ENCODE data around the gene SLC22A23.
A peak's percentile ranks its signal among the peaks of the same experiment; 100 is the strongest.

The SLC22A23 gene

GRCh38 chr6:3443221-3443515 is 13.7 kb downstream of the SLC22A23 start:
- ChIA-PET POLR2A (interaction anchor here (1.1 kb wide), 1 partner anchor 30 kb away, joined by 3 read pairs; no protein-coding TSS in a partner anchor), CTCF (interaction anchor here (1.2 to 3.5 kb wide), 6 partner anchors 11 to 289 kb away, joined by 3 to 16 read pairs (median 7); partner anchors contain the start of gene SLC22A23)
- H3K4me3 ChIP-seq (ENCODE audit: low read depth, low read length): no peak overlapping the region
- DNase-seq (ENCODE audit: low read depth, low spot score): no peak
- no peak for TF ChIP-seq CTCF (IDR thresholded peaks at IDR 0.05; ENCODE audit: insufficient read depth, low read length, missing control alignments)

GRCh38 chr6:3442431-3443220 is 14.2 kb downstream of the SLC22A23 start:
- CTCF ChIA-PET: interaction anchor here (1.2 to 3.5 kb wide), 7 partner anchors 11 to 290 kb away, joined by 3 to 16 read pairs (median 8); partner anchors contain the start of gene SLC22A23
- peak; percentile 21 for DNase-seq (ENCODE audit: low read depth, low spot score)
- H3K4me3 ChIP-seq (ENCODE audit: low read depth, low read length): no peak overlapping the region
- POLR2A ChIA-PET: interaction anchor here (0.7 to 1.1 kb wide), 2 partner anchors 9 to 31 kb away, joined by 3 read pairs; no protein-coding TSS in a partner anchor
- no peak for TF ChIP-seq CTCF (IDR thresholded peaks at IDR 0.05; ENCODE audit: insufficient read depth, low read length, missing control alignments)

GRCh38 chr6:3440911-3441310 is 15.9 kb downstream of the SLC22A23 start:
- no peak for TF ChIP-seq CTCF (IDR thresholded peaks at IDR 0.05; ENCODE audit: insufficient read depth, low read length, missing control alignments)
- no peak overlapping the region for H3K4me3 ChIP-seq (ENCODE audit: low read depth, low read length)
- no peak for DNase-seq (ENCODE audit: low read depth, low spot score)
- ChIA-PET CTCF (interaction anchor here (1.2 to 3.5 kb wide), 4 partner anchors 13 to 29 kb away, joined by 3 to 13 read pairs (median 6); no protein-coding TSS in a partner anchor), POLR2A (no interaction called here)

GRCh38 chr6:3439961-3440360 is 16.9 kb downstream of the SLC22A23 start:
- ChIA-PET POLR2A (no interaction called here), CTCF (interaction anchor here (1.0 to 3.5 kb wide), 2 partner anchors 28 to 160 kb away, joined by 3 to 13 read pairs; no protein-coding TSS in a partner anchor)

GRCh38 chr6:3438190-3439167 is 18.4 kb downstream of the SLC22A23 start:
- no peak overlapping the region for H3K4me3 ChIP-seq (ENCODE audit: low read depth, low read length)
- CTCF ChIA-PET: interaction anchor here (0.6 to 1.5 kb wide), 6 partner anchors 15 to 295 kb away, joined by 3 to 4 read pairs (median 4); no protein-coding TSS in a partner anchor
- DNase-seq (ENCODE audit: low read depth, low spot score): peak; percentile 79
- POLR2A ChIA-PET: no interaction called here
- TF ChIP-seq CTCF (IDR thresholded peaks at IDR 0.05; ENCODE audit: insufficient read depth, low read length, missing control alignments): no peak

More at GRCh38 chr6:3439961-3440360, 16.9 kb downstream of the SLC22A23 start:
- TF ChIP-seq CTCF (IDR thresholded peaks at IDR 0.05; ENCODE audit: insufficient read depth, low read length, missing control alignments): no peak
- no peak overlapping the region for H3K4me3 ChIP-seq (ENCODE audit: low read depth, low read length)
- no peak for DNase-seq (ENCODE audit: low read depth, low spot score)
